GM04503 (cell line): ENCODE data around the gene ELFN1.
"Not testable (repeated sequence)": the region's sequence is repeated elsewhere in the genome, so short reads cannot be mapped to it uniquely, and the experiment has no call there.

Source experiments
- DNase-seq: peaks from one replicate; pipeline ENCODE4 v3.0.0-alpha.2; 2012; ENCODE audit warnings: low read depth

The ELFN1 gene

GRCh38 chr7:1757601-1758000 is 87.5 kb downstream of the ELFN1 start:
- no peak for DNase-seq

GRCh38 chr7:1758028-1758858 is 88.2 kb downstream of the ELFN1 start:
- DNase-seq, result no peak

- no peak for DNase-seq
These were observed 88.9 kb downstream of the ELFN1 start for GRCh38 chr7:1758859-1759521.

GRCh38 chr7:1761097-1761496 is 91.0 kb downstream of the ELFN1 start:
- DNase-seq, result no peak

GRCh38 chr7:1761774-1762173 is 91.7 kb downstream of the ELFN1 start:
- DNase-seq, result no peak

GRCh38 chr7:1762238-1762945 is 92.3 kb downstream of the ELFN1 start:
- DNase-seq, result no peak

GRCh38 chr7:1763033-1763432 is 93.0 kb downstream of the ELFN1 start:
- no peak for DNase-seq

- not testable (repeated sequence) for DNase-seq
These were observed 93.8 kb downstream of the ELFN1 start for GRCh38 chr7:1763911-1764310.

- no peak for DNase-seq
These were observed 95.3 kb downstream of the ELFN1 start for GRCh38 chr7:1765336-1765735.

GRCh38 chr7:1767524-1767923 is 97.4 kb downstream of the ELFN1 start:
- DNase-seq, result no peak

GRCh38 chr7:1768832-1769231 is 98.8 kb downstream of the ELFN1 start:
- DNase-seq, result no peak

- DNase-seq, result no peak
These were observed 99.5 kb downstream of the ELFN1 start for GRCh38 chr7:1769286-1770200.

- no peak for DNase-seq
These were observed 100.3 kb downstream of the ELFN1 start for GRCh38 chr7:1770331-1770730.

GRCh38 chr7:1775389-1775788 is 105.3 kb downstream of the ELFN1 start:
- DNase-seq, result no peak

GRCh38 chr7:1777122-1777521 is 107.0 kb downstream of the ELFN1 start:
- DNase-seq, result no peak

- no peak for DNase-seq
These were observed 109.4 kb downstream of the ELFN1 start for GRCh38 chr7:1779445-1779844.

- DNase-seq, result no peak
These were observed 111.3 kb downstream of the ELFN1 start for GRCh38 chr7:1781369-1781768.

GRCh38 chr7:1785839-1786238 is 115.8 kb downstream of the ELFN1 start:
- no peak for DNase-seq

- no peak for DNase-seq
These were observed 117.2 kb downstream of the ELFN1 start for GRCh38 chr7:1787241-1787640.

- no peak for DNase-seq
These were observed 117.7 kb downstream of the ELFN1 start for GRCh38 chr7:1787681-1788235.

- DNase-seq, result no peak
These were observed 124.9 kb downstream of the ELFN1 start for GRCh38 chr7:1794888-1795542.
